H1 (cell line): ENCODE data around the gene LCN2. TPM values are rescaled to one million over a fixed set of nuclear protein-coding genes. Genes with fewer than 3 reads are reported as not detected.

ENCODE experiments used
- CTCF ChIA-PET: fragments of 300-600 bp; sonication (Branson Sonifier 250); formaldehyde crosslinking; loops from one replicate; lab custom pipeline; 2021; ENCODE audit not compliant: partially characterized antibody; lab: Charles Lee
- POLR2A ChIA-PET: fragments of 300-600 bp; sonication (Branson Sonifier 250); formaldehyde crosslinking; loops from one replicate; lab custom pipeline; 2021; ENCODE audit warnings: inconsistent platforms; ENCODE audit not compliant: partially characterized antibody; lab: Charles Lee
- DNase-seq, 2 experiments: peaks; one replicate each; pipeline versions ENCODE4 v3.0.0 to v3.0.0-alpha.2; 2010 to 2022; ENCODE audit warnings: low spot score in 2 of 2, low read depth in 1 of 2, mixed read lengths in 1 of 2
- FAIRE-seq: peaks from 2 replicates; lab custom pipeline; 2011; peaks lifted over from hg19 to GRCh38; lab: Jason Lieb, UNC
- H2AFZ ChIP-seq: 2 replicates; pipeline ENCODE4 v1.8.1; 2012; ENCODE audit warnings: low read length, inconsistent platforms
- H2AK5ac ChIP-seq: 2 replicates; pipeline ENCODE4 v1.6.1; 2013; ENCODE audit warnings: low read depth, low read length
- H2BK120ac ChIP-seq: replicated peaks from 2 replicates; pipeline ENCODE3; 2013; ENCODE audit warnings: low read depth, low read length, inconsistent platforms
- H2BK12ac ChIP-seq: 2 replicates; pipeline ENCODE4 v1.6.1; 2013; ENCODE audit warnings: low read depth, low read length
- H2BK15ac ChIP-seq: 2 replicates; pipeline ENCODE4 v1.6.1; 2013; ENCODE audit warnings: low read length
- H2BK20ac ChIP-seq: 2 replicates; pipeline ENCODE4 v1.6.1; 2013; ENCODE audit warnings: low read length
- H2BK5ac ChIP-seq: 2 replicates; pipeline ENCODE4 v1.6.1; 2013; ENCODE audit warnings: low read depth, low read length
- H3K14ac ChIP-seq: 2 replicates; pipeline ENCODE4 v1.6.1; 2013; ENCODE audit warnings: inconsistent platforms; ENCODE audit not compliant: insufficient read length
- H3K18ac ChIP-seq: 2 replicates; pipeline ENCODE4 v1.6.1; 2013; ENCODE audit warnings: low read length; ENCODE audit errors: extremely low read depth
- H3K23ac ChIP-seq: 2 replicates; pipeline ENCODE4 v1.6.1; 2013; ENCODE audit warnings: inconsistent platforms; ENCODE audit not compliant: insufficient read length
- H3K23me2 ChIP-seq: 2 replicates; pipeline ENCODE4 v1.6.1; 2013; ENCODE audit warnings: low read depth, low read length
- H3K27ac ChIP-seq: 2 replicates; pipeline ENCODE4 v1.6.1; 2011; ENCODE audit warnings: low read depth, low read length, inconsistent platforms
- H3K27me3 ChIP-seq, 4 experiments: replicated peaks in 1 of 4; 1 replicate in 1 of 4; 2 replicates in 3 of 4; pipeline versions ENCODE4 v1.6.1 to v1.8.1; 2011 to 2013; ENCODE audit warnings: low read length in 3 of 4, mild to moderate bottlenecking in 3 of 4, inconsistent platforms in 2 of 4, mixed read lengths in 2 of 4, moderate library complexity in 1 of 4; ENCODE audit not compliant: control insufficient read depth in 3 of 4, insufficient read depth in 3 of 4; ENCODE audit errors: extremely low read depth in 1 of 4
- H3K36me3 ChIP-seq, 4 experiments: 2 replicates each; pipeline versions ENCODE4 v1.6.1 to v1.8.1; 2011 to 2013; ENCODE audit warnings: mild to moderate bottlenecking in 4 of 4, low read length in 3 of 4, moderate library complexity in 2 of 4, control low read depth in 1 of 4, inconsistent platforms in 1 of 4; ENCODE audit not compliant: insufficient read depth in 4 of 4, control insufficient read depth in 2 of 4
- H3K4ac ChIP-seq: replicated peaks from 2 replicates; pipeline ENCODE3; 2013; ENCODE audit warnings: low read length, low read depth, mixed read lengths, inconsistent platforms; ENCODE audit not compliant: insufficient read length
- H3K4me1 ChIP-seq, 4 experiments: replicated peaks in 1 of 4; 1 replicate in 1 of 4; 2 replicates in 3 of 4; pipeline versions ENCODE4 v1.6.1 to v1.8.1; 2011 to 2013; ENCODE audit warnings: low read length in 3 of 4, inconsistent platforms in 2 of 4, mixed read lengths in 1 of 4; ENCODE audit not compliant: insufficient read depth in 4 of 4, control insufficient read depth in 3 of 4
- H3K4me2 ChIP-seq, 2 experiments: 2 replicates each; pipeline versions ENCODE4 v1.6.1 to v1.8.1; 2011 to 2013; ENCODE audit warnings: low read depth in 2 of 2, low read length in 2 of 2, control low read depth in 1 of 2, inconsistent platforms in 1 of 2, mild to moderate bottlenecking in 1 of 2; ENCODE audit not compliant: insufficient read depth in 1 of 2
- H3K4me3 ChIP-seq, 4 experiments: fragments of 200-600, 300-600 bp in 1 of 4; sonication (generic), shearing (Covaris generic), sonication (Bioruptor Twin) in 1 of 4; 2 replicates each; pipeline versions ENCODE4 v1.5.1 to v1.8.1; 2011 to 2016; ENCODE audit warnings: low read length in 4 of 4, low read depth in 3 of 4, control low read depth in 2 of 4, inconsistent platforms in 2 of 4, mild to moderate bottlenecking in 2 of 4, mixed read lengths in 1 of 4, moderate library complexity in 1 of 4; ENCODE audit not compliant: insufficient read depth in 2 of 4; ENCODE audit errors: extremely low read depth in 1 of 4
- H3K56ac ChIP-seq: replicated peaks from 2 replicates; pipeline ENCODE3; 2013; ENCODE audit warnings: low read depth, mild to moderate bottlenecking, mixed read lengths, low read length, inconsistent platforms; ENCODE audit not compliant: insufficient read length
- H3K79me1 ChIP-seq: 2 replicates; pipeline ENCODE4 v1.6.1; 2013; ENCODE audit warnings: low read depth, low read length, control low read depth
- H3K79me2 ChIP-seq, 2 experiments: 2 replicates each; pipeline versions ENCODE4 v1.6.1 to v1.8.1; 2012 to 2013; ENCODE audit warnings: low read length in 2 of 2, mild to moderate bottlenecking in 2 of 2, inconsistent platforms in 1 of 2; ENCODE audit not compliant: insufficient read depth in 2 of 2, control insufficient read depth in 1 of 2
- H3K9ac ChIP-seq, 4 experiments: replicated peaks in 1 of 4; 1 replicate in 1 of 4; 2 replicates in 3 of 4; pipeline versions ENCODE4 v1.6.1 to v1.8.1; 2011 to 2013; ENCODE audit warnings: low read depth in 3 of 4, low read length in 3 of 4, control low read depth in 2 of 4, mild to moderate bottlenecking in 2 of 4, moderate library complexity in 2 of 4, inconsistent platforms in 1 of 4; ENCODE audit errors: extremely low read depth in 1 of 4
- H3K9me3 ChIP-seq, 2 experiments: 2 replicates each; pipeline versions ENCODE4 v1.6.1 to v1.8.1; 2012 to 2013; ENCODE audit warnings: mild to moderate bottlenecking in 2 of 2, moderate library complexity in 2 of 2, control low read depth in 1 of 2, inconsistent platforms in 1 of 2, low read depth in 1 of 2, low read length in 1 of 2, mixed read lengths in 1 of 2; ENCODE audit not compliant: insufficient read depth in 2 of 2
- H4K20me1 ChIP-seq, 2 experiments: replicated peaks in 1 of 2; 2 replicates each; pipeline versions ENCODE3 to v1.8.1; 2011 to 2013; ENCODE audit warnings: inconsistent platforms in 2 of 2, low read length in 2 of 2, mild to moderate bottlenecking in 1 of 2; ENCODE audit not compliant: insufficient read depth in 2 of 2, control insufficient read depth in 1 of 2
- H4K5ac ChIP-seq: 2 replicates; pipeline ENCODE4 v1.6.1; 2013; ENCODE audit warnings: low read length, low read depth, mixed read lengths, inconsistent platforms; ENCODE audit not compliant: insufficient read length
- H4K8ac ChIP-seq: 2 replicates; pipeline ENCODE4 v1.8.0; 2013; ENCODE audit warnings: mild to moderate bottlenecking, moderate library complexity, low read length, inconsistent platforms; ENCODE audit not compliant: insufficient read depth; ENCODE audit errors: extremely low read depth
- H4K91ac ChIP-seq: replicated peaks from 2 replicates; pipeline ENCODE3; 2013; ENCODE audit warnings: low read length, mixed read lengths, inconsistent platforms; ENCODE audit not compliant: insufficient read length
- BACH1 ChIP-seq: IDR thresholded peaks from 2 replicates; pipeline ENCODE4 v1.6.1; 2012; ENCODE audit warnings: low read length, improper control_type of control experiment
- CBX8 ChIP-seq: fragments of 300-800, 300-1000 bp; sonication (generic); IDR thresholded peaks from 2 replicates; pipeline ENCODE4 v1.7.1; 2016; ENCODE audit warnings: low read depth, low read length, borderline replicate concordance
- CHD1 ChIP-seq: IDR thresholded peaks from 2 replicates; pipeline ENCODE4 v1.6.1; 2012; ENCODE audit warnings: low read depth, low read length, improper control_type of control experiment
- CHD2 ChIP-seq: IDR thresholded peaks from 2 replicates; pipeline ENCODE4 v1.6.1; 2012; ENCODE audit warnings: low read length, improper control_type of control experiment
- GABPA ChIP-seq: IDR thresholded peaks from 2 replicates; pipeline ENCODE4 v1.6.1; 2011; ENCODE audit warnings: mild to moderate bottlenecking, low read length, moderate library complexity, borderline replicate concordance; ENCODE audit not compliant: insufficient read depth
- KDM4A ChIP-seq: IDR thresholded peaks from one replicate; pipeline ENCODE4 v1.7.1; 2012; ENCODE audit warnings: low read depth, mild to moderate bottlenecking, moderate library complexity, low read length, inconsistent platforms; ENCODE audit not compliant: severe bottlenecking
- NANOG ChIP-seq: IDR thresholded peaks from 2 replicates; pipeline ENCODE4 v1.6.1; 2011; ENCODE audit warnings: low read length, low read depth, mild to moderate bottlenecking, inconsistent platforms; ENCODE audit not compliant: insufficient read depth, poor library complexity, severe bottlenecking
- SP4 ChIP-seq: IDR thresholded peaks from 2 replicates; pipeline ENCODE4 v1.6.1; 2012; ENCODE audit warnings: low read length, inconsistent platforms
- WGBS, 2 experiments: shearing (Covaris generic) in 1 of 2; methylation state at CpG; one replicate each; pipeline versions ENCODE4 v1.1.6 to v1.1.7; 2013 to 2015; ENCODE audit warnings: low lambda C conversion rate in 2 of 2, mixed read lengths in 2 of 2, inconsistent platforms in 1 of 2, low coverage in 1 of 2, missing lambda C conversion rate in 1 of 2; ENCODE audit not compliant: insufficient replicate concordance in 2 of 2, insufficient coverage in 1 of 2, insufficient read length in 1 of 2; ENCODE audit errors: extremely low coverage in 1 of 2, missing lambda C conversion rate in 1 of 2; 5-methylcytosine and 5-hydroxymethylcytosine counted together
- polyA plus RNA-seq, 7 experiments: library from polyadenylated mRNA; depleted of rRNA in 3 of 7; stranded (reverse) in 5 of 7; unstranded in 2 of 7; fragments of >200 nt in 5 of 7; fragments of 200-250 nt in 2 of 7; gene quantifications; 1 replicate in 5 of 7; 2 replicates in 1 of 7; 4 replicates in 1 of 7; pipeline versions ENCODE4 v1.2.1 to v1.2.3, GENCODE V29; 2011 to 2013; ENCODE audit warnings: missing spikeins in 2 of 7, mixed read lengths in 2 of 7
- total RNA-seq: library from RNA; stranded (reverse); fragmentation: NEBNext Ultra II Directional; extraction: Animal tissue kit (Norgen Biotek cat#: 25700); gene quantifications from 2 replicates; pipeline ENCODE4 v1.2.1, GENCODE V29; 2021
- TF ChIP-seq, protein P1 (sequence below): IDR thresholded peaks from 2 replicates; pipeline ENCODE4 v1.6.1; 2012; ENCODE audit warnings: inconsistent platforms

Gene LCN2
- total and polyA plus RNA-seq, 2 of the 8 experiments (the other 6 are each of a cell fraction or from before 2014, with no cell fraction given) = 1.1 to 1.6 TPM

GRCh38 chr9:128159784-128160602, 10.7 kb downstream of the LCN2 start, which contains the start of gene BBLN:
Gene BBLN (plus strand): TSS chr9:128160265. CDS start chr9:128160408, 143 bp downstream.
- no peaks in the 10 kb centered on the region for H3K9me3 ChIP-seq
- peak within 1 kb of the TSS; percentile 93 for H2BK5ac ChIP-seq
- H4K8ac ChIP-seq = peak within 1 kb of the TSS; percentile 98; the same call in 1 of the 2 replicates
- peak within 1 kb of the TSS; percentile 50 to 86 (median 85) for H3K9ac ChIP-seq
- H3K4me3 ChIP-seq = peak within 1 kb of the TSS; percentile 70 to 88 (median 79)
- H3K27ac ChIP-seq = peak within 1 kb of the TSS; percentile 66
- peaks cover 0 to 4% of the 10 kb centered on the region in 2 experiments; a peak in 1 of 4 replicates for H3K79me2 ChIP-seq
- peak within 1 kb of the TSS; percentile 55 for H3K23ac ChIP-seq
- H2BK12ac ChIP-seq = 0 out of 2 replicates have a peak within 1 kb of the TSS, but pooled peaks have one; percentile 63
- peak within 1 kb of the TSS; percentile 96; the same call in 1 of the 2 replicates for H2AK5ac ChIP-seq
- no peak for FAIRE-seq
- H3K4me2 ChIP-seq = peak within 1 kb of the TSS; percentile 78 to 95
- DNase-seq = peak; percentile 80 to 98
- H3K23me2 ChIP-seq = peaks cover 5% of the 10 kb centered on the region; the same call in 1 of the 2 replicates
- ChIA-PET POLR2A (interaction anchor here (0.7 to 5.1 kb wide), 24 partner anchors 9 to 163 kb away, joined by 3 to 21 read pairs (median 4); partner anchors contain the start of gene PTGES2), CTCF (interaction anchor here (1.1 to 3.4 kb wide), 5 partner anchors 10 to 39 kb away, joined by 3 to 15 read pairs (median 5); no protein-coding TSS in a partner anchor)
- H2BK20ac ChIP-seq = no peak within 1 kb of the TSS
- H3K79me1 ChIP-seq = 0 out of 2 replicates have a peak, but pooled peaks cover 8% of the 10 kb centered on the region
- H3K14ac ChIP-seq = peak within 1 kb of the TSS; percentile 3
- peak within 1 kb of the TSS; percentile 91 for H3K18ac ChIP-seq
- H2AFZ ChIP-seq = peak within 1 kb of the TSS; percentile 68; the same call in 1 of the 2 replicates
- WGBS, 2 experiments = 2% methylated on average over 36 of the region's 77 CpGs; no CpG with 5 or more reads in 1 of the 2 experiments
- peaks cover 0 to 11% (median 1%) of the 10 kb centered on the region in 4 experiments; a peak in 4 of 7 replicates for H3K4me1 ChIP-seq
- no peak within 1 kb of the TSS for H3K4ac ChIP-seq
- H4K91ac ChIP-seq = peak within 1 kb of the TSS; percentile 98
- H4K20me1 ChIP-seq = peaks cover 0 to 4% of the 10 kb centered on the region in 2 experiments
- H4K5ac ChIP-seq = peak within 1 kb of the TSS; percentile 77
- peak within 1 kb of the TSS; percentile 82 for H3K56ac ChIP-seq
- peaks cover 0 to 16% (median 6%) of the 10 kb centered on the region in 4 experiments; a peak in 5 of 8 replicates for H3K36me3 ChIP-seq
- H2BK120ac ChIP-seq = peak within 1 kb of the TSS; percentile 82
- H3K27me3 ChIP-seq = no peaks in the 10 kb centered on the region; a peak in 1 of 7 replicates
- H2BK15ac ChIP-seq = peak within 1 kb of the TSS; percentile 92; the same call in 1 of the 2 replicates
- TF ChIP-seq, protein P1, sequence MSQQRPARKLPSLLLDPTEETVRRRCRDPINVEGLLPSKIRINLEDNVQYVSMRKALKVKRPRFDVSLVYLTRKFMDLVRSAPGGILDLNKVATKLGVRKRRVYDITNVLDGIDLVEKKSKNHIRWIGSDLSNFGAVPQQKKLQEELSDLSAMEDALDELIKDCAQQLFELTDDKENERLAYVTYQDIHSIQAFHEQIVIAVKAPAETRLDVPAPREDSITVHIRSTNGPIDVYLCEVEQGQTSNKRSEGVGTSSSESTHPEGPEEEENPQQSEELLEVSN = 0 out of 2 replicates have a peak, but pooled peaks have one; percentile 4
- TF ChIP-seq CHD1 = no peak
- peak; percentile 78 for TF ChIP-seq KDM4A
- TF ChIP-seq CBX8 = no peak
- no peak for TF ChIP-seq NANOG
- TF ChIP-seq SP4 = peak; percentile 35; the same call in 1 of the 2 replicates
- no peak for TF ChIP-seq CHD2
- no peak for TF ChIP-seq BACH1
- peak; percentile 45; the same call in 1 of the 2 replicates for TF ChIP-seq GABPA
